Stimulated activated CD4-positive, alpha-beta T cell treated with anti-CD3 and anti-CD28 coated beads, TNF-alpha, amount 100 ng/mL, for 4 hours (primary cell): ENCODE results near the gene BDP1.
A peak's percentile ranks its signal among the peaks of the same experiment; 100 is the strongest.
"Not testable (repeated sequence)": the region's sequence is repeated elsewhere in the genome, so short reads cannot be mapped to it uniquely, and the experiment has no call there.

ENCODE experiments used
- DNase-seq, 3 experiments: peaks; one replicate each; pipeline ENCODE4 v3.0.0-alpha.2; 2020; ENCODE audit warnings: low read depth in 3 of 3

The BDP1 gene

DNA sequence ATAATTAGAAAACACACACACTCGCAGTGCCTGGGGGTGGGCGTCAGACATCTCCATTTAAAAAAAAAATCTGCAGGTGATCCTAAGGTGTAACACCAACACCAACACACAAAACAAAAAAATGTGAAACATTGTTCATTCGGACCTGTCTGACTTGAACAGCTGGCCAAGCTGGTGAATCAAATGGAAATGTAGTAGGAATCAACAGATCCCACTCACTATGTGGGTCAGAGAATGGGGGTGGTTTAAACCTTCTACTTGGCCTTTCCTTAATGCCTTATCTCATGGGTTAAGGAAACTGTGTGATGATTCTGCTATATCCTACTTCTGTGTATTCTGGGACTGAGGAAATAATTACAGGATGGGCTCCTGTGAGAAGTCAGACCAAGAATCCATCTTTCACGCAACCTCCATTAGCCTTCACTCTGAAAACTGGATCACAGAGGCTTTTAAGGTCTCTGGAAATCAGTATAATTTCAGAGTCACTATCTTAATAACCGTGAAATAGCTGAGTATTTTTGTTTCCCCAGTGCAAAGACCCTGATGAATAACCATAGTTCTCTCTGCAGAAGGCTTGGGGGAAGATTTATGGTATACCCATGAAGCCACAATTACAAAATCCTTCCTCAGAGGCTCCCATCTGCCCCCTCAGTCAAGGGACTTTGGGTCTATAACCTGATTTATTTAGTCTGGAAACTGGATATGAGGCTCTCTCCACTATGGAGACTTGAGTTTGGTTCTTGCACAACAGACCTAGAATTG lies 114.5 kb downstream of the BDP1 start:
- no peak for DNase-seq

- not testable (repeated sequence) for DNase-seq
Observed at GRCh38 chr5:71571811-71572210, 116.4 kb downstream of the BDP1 start.

- no peak for DNase-seq
Observed at GRCh38 chr5:71573591-71573990, 118.1 kb downstream of the BDP1 start.

- not testable (repeated sequence) for DNase-seq
Observed at GRCh38 chr5:71575588-71575987, 120.1 kb downstream of the BDP1 start.

- no peak for DNase-seq
Observed at GRCh38 chr5:71576241-71576640, 120.8 kb downstream of the BDP1 start.

DNA sequence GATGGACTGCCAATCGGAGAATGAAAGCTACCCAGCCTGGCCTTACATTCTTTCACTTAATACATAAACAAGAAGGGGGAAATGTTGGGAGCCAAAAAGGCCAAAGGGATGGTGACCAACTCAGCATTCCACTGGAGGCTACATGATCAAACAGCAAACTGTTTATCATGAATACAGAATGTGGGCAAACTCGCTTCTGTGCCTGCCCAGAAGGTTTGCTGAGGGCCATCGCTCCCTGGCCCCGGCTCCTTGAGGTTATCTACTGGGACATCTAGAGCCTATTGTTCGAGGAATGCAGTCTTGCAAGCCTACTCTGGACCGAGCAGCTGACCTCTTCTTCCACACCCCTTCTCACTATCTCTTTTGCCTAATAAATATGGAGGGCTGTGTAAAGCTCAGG lies 122.4 kb downstream of the BDP1 start:
- not testable (repeated sequence) for DNase-seq

DNA sequence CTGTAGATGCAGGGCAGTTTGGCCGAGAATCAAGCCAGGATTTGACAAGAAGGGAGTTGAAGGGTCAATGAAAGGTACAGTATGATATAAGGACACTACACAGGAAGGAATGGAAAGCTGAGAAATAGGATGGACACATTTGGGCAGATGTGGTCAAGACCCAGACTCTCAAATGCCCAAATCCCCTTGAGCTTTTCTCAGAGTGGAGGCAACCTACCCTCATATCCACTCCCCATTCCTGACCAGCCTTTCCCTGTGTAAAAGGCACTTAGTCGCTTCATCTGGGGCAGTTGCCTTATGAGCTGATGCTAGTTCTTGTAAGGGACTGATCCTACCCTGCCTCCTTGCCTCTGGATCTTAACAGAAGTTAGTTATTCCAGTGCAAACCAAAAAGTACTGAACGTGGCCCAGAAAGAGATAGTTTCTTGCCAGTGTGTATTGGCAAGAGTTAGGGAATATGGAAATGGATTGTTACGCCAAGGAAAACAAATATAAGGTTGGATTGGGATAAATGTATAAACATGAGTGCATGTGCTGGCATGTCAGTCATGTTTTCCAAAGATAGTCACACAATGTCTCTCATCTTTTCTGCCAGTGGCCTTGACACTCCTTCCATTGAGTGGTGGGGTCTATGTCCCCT lies 127.6 kb downstream of the BDP1 start:
- DNase-seq: no peak

GRCh38 chr5:71586052-71586940 lies 130.8 kb downstream of the BDP1 start:
- peak in 1 of 3 experiments; percentile 4 for DNase-seq

GRCh38 chr5:71586941-71587765 lies 131.7 kb downstream of the BDP1 start, which contains the start of gene MCCC2:
Gene MCCC2 (plus strand): TSS chr5:71587340. CDS start chr5:71587426, 86 bp downstream.
- peak; percentile 88 to 95 (median 92) for DNase-seq

DNA sequence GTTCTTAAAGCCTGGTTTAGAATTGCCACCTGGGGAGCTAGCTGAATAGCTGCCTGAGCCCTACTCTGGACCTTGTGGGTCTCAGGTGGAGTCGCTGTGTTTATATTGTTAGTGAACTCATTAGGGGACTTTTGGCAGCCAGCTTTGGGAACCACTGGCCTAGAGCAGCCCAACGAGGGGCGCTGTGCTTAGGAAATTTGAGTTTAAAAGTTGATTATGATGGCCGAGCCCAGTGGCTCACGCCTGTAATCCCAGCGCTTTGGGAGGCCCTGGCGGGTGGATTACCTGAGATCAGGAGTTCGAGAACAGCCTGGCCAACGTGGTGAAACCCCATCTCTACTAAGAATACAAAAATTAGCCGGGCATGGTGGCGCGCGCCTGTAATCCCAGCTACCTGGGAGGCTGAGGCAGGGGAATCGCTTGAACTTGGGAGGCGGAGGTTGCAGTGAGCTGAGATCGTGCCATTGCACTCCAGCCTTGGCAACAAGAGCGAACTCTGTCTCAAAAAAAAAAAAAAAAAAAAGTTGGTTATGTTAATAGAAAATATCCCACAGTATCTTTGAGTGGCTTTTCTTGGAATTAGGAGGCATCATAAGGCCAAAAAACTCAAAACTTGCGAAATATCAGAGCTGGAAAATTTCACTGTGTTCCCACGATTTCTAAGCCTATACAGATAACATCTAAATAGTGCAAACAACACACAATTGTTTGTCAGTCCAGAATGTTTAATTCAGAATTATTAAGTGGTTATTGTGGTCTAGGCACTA lies 132.5 kb downstream of the BDP1 start:
- no peak for DNase-seq

DNA sequence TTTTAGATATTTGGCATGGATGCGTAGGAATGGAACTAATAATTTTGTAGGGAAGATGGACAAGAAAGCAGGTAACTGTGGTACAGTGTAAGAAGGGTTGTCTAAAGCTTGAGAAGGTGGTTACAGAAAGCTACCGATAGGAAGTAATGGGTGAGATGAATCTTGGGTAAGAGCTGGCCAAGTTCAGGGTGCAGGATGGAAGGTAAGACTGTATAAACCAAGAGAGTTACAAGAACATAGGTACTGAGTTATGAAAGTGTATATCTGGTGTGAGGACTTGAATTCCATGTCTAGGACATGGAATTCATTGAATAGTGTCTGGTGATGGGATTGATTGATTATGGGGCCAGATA lies 133.1 kb downstream of the BDP1 start:
- no peak for DNase-seq

- no peak for DNase-seq
Observed at GRCh38 chr5:71589903-71590302, 134.5 kb downstream of the BDP1 start.

DNA sequence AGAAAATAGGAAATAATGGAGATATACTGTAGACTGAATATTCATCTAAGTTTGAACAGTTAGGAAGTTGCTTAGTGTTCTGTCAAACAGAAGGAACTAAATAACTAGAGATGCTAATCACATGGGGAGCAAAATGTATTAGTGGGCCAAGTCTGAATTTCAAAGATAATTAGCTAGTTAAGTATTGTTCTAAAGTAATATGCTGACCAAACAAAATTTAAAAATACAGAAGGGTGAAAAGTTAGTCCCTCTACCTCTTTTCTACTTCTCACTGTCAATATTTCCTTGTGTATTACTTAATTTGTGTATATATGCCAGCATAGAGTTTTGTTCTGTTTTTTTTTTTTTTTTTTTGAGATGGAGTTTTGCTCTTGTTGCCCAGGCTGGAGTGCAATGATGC lies 135.6 kb downstream of the BDP1 start:
- no peak for DNase-seq

DNA sequence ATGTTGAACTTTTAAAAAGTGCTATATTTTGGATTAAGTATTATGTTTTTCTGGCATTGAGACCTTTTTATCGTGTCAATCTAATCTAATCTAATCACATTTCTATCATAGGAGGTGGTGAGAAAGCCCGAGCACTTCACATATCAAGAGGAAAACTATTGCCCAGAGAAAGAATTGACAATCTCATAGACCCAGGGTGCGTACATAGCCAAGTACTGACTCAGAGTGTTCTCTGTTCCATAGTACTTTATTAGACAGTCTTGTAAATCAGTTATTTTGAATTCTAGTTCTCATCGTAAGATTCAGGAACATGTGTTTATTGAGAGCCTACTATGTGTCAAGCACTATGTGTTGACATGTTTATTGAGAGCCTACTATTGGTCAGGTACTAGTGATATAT lies 140.7 kb downstream of the BDP1 start:
- DNase-seq: no peak

GRCh38 chr5:71597001-71597400 lies 141.6 kb downstream of the BDP1 start:
- DNase-seq: no peak

GRCh38 chr5:71600783-71601182 lies 145.3 kb downstream of the BDP1 start:
- DNase-seq: no peak

DNA sequence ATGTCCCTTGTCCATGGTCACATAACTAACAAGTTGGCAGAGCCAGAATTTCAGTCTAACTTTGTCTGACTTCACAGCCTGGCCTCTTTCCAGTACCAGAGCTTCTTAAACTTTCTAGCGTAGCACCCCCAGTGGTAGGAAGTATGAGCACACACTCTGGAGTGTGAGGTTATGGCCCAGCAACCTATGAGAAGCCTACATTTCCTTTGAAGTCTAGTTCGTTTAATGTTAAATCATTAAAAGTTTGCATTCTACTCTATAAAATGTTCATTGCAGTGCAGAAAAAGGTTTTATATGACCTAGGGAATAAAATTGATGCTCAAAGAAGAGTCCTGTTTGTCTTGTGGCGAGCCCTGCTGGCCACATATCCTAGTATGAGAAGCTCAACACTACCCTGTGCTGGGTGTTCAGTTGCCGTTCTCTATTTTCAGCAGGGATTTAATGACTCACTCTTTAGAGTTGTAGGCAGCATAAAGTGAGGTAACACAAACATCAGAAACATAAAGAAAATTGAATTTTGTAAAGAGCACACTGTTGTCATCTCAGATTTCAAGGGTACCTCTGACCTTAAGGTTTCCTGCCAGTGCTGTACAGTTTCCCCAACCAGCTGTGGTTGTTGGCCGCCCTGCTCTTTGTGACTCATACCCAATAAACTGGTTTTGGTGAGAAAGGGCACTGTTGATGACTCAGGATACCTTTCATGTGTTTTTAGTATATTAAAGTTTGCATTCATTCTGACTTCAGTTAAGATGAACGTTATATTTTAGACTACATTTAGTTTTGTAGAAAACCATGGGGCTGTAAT lies 146.0 kb downstream of the BDP1 start:
- DNase-seq: peak; percentile 23 to 64 (median 52)

DNA sequence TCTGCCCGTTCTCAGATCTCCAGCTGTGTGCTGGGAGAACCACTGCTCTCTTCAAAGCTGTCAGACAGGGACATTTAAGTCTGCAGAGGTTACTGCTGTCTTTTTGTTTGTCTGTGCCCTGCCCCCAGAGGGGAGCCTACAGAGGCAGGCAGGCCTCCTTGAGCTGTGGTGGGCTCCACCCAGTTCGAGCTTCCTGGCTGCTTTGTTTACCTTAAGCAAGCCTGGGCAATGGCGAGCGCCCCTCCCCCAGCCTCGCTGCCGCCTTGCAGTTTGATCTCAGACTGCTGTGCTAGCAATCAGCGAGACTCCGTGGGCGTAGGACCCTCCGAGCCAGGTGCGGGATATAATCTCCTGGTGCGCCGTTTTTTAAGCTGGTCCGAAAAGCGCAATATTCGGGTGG lies 154.5 kb downstream of the BDP1 start:
- not testable (repeated sequence) for DNase-seq

DNA sequence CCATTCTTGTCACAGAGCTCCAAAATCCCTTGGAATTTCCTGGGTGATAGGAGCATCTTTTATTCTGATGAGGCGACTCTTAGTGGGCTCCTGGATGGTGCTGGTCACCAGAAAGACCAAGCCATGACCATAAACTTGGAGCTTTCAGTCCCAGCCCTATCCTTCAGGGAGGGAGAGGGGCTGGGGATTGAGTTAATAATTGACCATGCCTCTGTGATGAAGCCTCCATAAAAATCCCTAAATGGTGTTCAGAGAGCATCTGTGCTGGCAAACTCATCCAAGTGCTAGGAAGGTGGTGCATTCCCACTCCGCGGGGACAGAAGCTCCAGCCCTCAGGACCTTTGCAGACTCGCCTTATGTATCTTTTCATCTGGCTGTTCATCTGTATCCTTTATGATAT lies 160.4 kb downstream of the BDP1 start:
- no peak for DNase-seq
